NB4 (cell line): ENCODE results near the gene RAB20.

Experiments used
- CTCF ChIP-seq: IDR thresholded peaks from one replicate; pipeline ENCODE4 v1.5.1; 2012; ENCODE audit warnings: low read depth, low read length
- POLR2A ChIP-seq: IDR thresholded peaks from 2 replicates; pipeline ENCODE4 v1.6.1; 2011; ENCODE audit warnings: mild to moderate bottlenecking; ENCODE audit not compliant: insufficient read length; ENCODE audit errors: extremely low read depth

GRCh38 chr13:110583178-110583865, 21.8 kb upstream of the RAB20 start:
- TF ChIP-seq POLR2A (no peak), CTCF (no peak)
